ENCODE data around the gene ATP9B. TPM values are rescaled to one million over a fixed set of nuclear protein-coding genes. Genes with fewer than 3 reads are reported as not detected.

Gene ATP9B
- total RNA-seq, 1 experiment from 2014 or later = 15.6 TPM

DNA sequence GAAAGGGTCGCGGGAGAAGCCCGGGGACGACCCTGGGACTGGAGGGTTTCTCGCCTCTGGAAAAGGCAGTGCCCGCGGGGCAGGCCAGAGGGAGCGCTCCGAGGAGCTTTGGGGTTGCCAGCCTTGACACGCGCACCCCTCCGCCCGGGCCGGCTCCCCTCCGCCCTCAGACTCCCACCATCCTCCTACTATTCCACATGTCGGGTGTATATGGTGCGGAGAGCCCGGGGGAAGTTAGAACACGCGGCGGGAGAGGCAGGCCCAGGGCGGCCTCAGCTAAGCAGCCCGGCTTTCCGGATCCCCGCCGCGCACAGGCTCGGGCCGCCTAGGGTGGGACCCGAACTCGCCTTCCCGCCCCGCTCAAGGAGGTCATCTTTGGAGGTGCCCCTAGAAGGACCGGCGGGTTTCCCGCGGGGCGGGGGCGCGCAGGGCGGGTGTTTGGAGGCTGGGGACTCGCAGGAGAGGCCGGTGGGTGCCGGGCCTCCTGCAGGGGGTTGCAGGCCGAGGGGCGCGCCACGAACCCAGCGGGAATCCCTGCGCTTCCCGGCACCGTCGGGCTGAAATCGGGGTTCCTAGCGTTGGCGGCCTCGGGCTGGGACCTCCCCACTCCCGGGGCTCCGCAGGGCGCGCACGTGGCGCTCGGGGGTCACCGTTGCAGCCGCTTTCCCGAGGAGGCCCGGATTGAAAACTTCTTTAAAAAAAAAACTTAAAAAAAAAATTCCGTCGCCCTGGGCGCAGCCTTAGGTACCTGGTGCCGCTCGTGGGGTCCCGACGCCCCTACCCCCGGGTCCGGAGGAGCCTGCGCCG, 330.3 kb downstream of the ATP9B start:
- Histone ChIP-seq H3K4me2 (ENCODE audit: low read length) (peak overlapping the region; percentile 65), H2AFZ (ENCODE audit: low read length) (no peak overlapping the region), H3K9ac (ENCODE audit: low read length) (no peak overlapping the region), H3K9me3 (ENCODE audit: low read length) (no peaks in the 10 kb centered on the region), H3K27ac (ENCODE audit: low read length) (no peak overlapping the region), H3K4me3 (ENCODE audit: low read length) (peak overlapping the region; percentile 55; the same call in 1 of the 2 replicates), H3K9me2 (replicated peaks; ENCODE audit: low read length) (no peaks in the 10 kb centered on the region), H3K36me3 (ENCODE audit: low read depth, low read length) (no peaks in the 10 kb centered on the region), H4K20me1 (ENCODE audit: low read length) (no peaks in the 10 kb centered on the region), H3F3A (ENCODE audit: low read length, unreplicated experiment) (no peaks in the 10 kb centered on the region), H3K79me2 (ENCODE audit: low read length) (peaks cover 1% of the 10 kb centered on the region; the same call in 1 of the 2 replicates), H3K4me1 (ENCODE audit: insufficient read depth, low read length) (peaks cover 28% of the 10 kb centered on the region), H3K27me3 (ENCODE audit: low read length) (no peaks in the 10 kb centered on the region)
- intact Hi-C loops (cut with micrococcal nuclease) = loop anchor here (5.0 kb wide), 2 partner anchors 108 to 128 kb away; no protein-coding TSS in a partner anchor
- TF ChIP-seq, protein P1, sequence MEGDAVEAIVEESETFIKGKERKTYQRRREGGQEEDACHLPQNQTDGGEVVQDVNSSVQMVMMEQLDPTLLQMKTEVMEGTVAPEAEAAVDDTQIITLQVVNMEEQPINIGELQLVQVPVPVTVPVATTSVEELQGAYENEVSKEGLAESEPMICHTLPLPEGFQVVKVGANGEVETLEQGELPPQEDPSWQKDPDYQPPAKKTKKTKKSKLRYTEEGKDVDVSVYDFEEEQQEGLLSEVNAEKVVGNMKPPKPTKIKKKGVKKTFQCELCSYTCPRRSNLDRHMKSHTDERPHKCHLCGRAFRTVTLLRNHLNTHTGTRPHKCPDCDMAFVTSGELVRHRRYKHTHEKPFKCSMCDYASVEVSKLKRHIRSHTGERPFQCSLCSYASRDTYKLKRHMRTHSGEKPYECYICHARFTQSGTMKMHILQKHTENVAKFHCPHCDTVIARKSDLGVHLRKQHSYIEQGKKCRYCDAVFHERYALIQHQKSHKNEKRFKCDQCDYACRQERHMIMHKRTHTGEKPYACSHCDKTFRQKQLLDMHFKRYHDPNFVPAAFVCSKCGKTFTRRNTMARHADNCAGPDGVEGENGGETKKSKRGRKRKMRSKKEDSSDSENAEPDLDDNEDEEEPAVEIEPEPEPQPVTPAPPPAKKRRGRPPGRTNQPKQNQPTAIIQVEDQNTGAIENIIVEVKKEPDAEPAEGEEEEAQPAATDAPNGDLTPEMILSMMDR (conservative IDR thresholded peaks at IDR 0.05; ENCODE audit: low read depth, low read length) = no peak
- no peak for TF ChIP-seq EZH2phosphoT487 (IDR thresholded peaks at IDR 0.05; ENCODE audit: borderline replicate concordance, low read length)
- TF ChIP-seq EZH2 (IDR thresholded peaks at IDR 0.05; ENCODE audit: low read length, unreplicated experiment) = no peak
- ChIA-PET CTCF (no interaction called here), POLR2A (ENCODE audit: unreplicated experiment) (no interaction called here)
- BruUV-seq (replicated peaks) = no TSS peak
- DNase-seq (no peak), ATAC-seq (no peak)

DNA sequence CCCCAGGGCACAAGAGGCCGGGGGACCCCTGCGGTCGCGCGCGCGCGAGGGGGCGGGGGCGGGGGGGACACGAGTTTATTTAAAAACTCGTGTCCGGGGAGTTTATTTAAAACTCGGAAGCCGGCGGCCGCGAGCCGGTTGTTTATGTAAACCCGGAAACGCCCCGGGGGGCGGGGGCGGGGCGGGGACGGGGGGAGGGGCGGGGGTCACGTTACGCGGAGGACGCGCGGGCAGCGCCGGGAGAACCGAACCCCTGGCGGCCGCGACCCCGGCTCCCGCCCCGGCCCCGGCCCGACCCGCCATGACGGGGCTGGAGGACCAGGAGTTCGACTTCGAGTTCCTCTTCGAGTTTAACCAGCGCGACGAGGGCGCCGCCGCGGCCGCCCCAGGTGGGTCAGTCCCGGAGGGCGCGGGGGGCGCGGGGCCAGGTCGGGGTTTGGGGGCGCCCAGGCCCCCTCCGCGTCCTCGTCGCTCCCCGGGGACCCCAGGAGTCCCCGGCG, 330.9 kb downstream of the ATP9B start:
- peak overlapping the region; percentile 45; the same call in 1 of the 2 replicates for H3K9ac ChIP-seq (ENCODE audit: low read length)
- no peaks in the 10 kb centered on the region for H4K20me1 ChIP-seq (ENCODE audit: low read length)
- peak overlapping the region; percentile 67 for H3K4me3 ChIP-seq (ENCODE audit: low read length)
- H3K79me2 ChIP-seq (ENCODE audit: low read length) = peaks cover 8% of the 10 kb centered on the region
- H3K4me1 ChIP-seq (ENCODE audit: insufficient read depth, low read length) = peaks cover 29% of the 10 kb centered on the region
- BruUV-seq (replicated peaks) = no TSS peak
- no peaks in the 10 kb centered on the region for H3K9me2 ChIP-seq (replicated peaks; ENCODE audit: low read length)
- intact Hi-C loops (cut with micrococcal nuclease) = loop anchor here (5.0 kb wide), 1 partner anchor 107 kb away; no protein-coding TSS in a partner anchor
- H3F3A ChIP-seq (ENCODE audit: low read length, unreplicated experiment) = no peaks in the 10 kb centered on the region
- ChIA-PET CTCF (no interaction called here), POLR2A (ENCODE audit: unreplicated experiment) (no interaction called here)
- H2AFZ ChIP-seq (ENCODE audit: low read length) = peak overlapping the region; percentile 64; the same call in 1 of the 2 replicates
- no peaks in the 10 kb centered on the region for H3K27me3 ChIP-seq (ENCODE audit: low read length)
- H3K9me3 ChIP-seq (ENCODE audit: low read length) = no peaks in the 10 kb centered on the region
- DNase-seq (peak; percentile 20), ATAC-seq (no peak)
- no peaks in the 10 kb centered on the region for H3K36me3 ChIP-seq (ENCODE audit: low read depth, low read length)
- H3K4me2 ChIP-seq (ENCODE audit: low read length) = peak overlapping the region; percentile 76
- TF ChIP-seq EZH2 (IDR thresholded peaks at IDR 0.05; ENCODE audit: low read length, unreplicated experiment) (no peak), EZH2phosphoT487 (IDR thresholded peaks at IDR 0.05; ENCODE audit: borderline replicate concordance, low read length) (no peak)
- TF ChIP-seq, protein P1 (conservative IDR thresholded peaks at IDR 0.05; ENCODE audit: low read depth, low read length) = no peak
- no peak overlapping the region for H3K27ac ChIP-seq (ENCODE audit: low read length)

Measured in PC-3 (cell line).